Spleen (tissue), 11 donors: ENCODE results near the gene ALKBH3. TPM values are rescaled to one million over a fixed set of nuclear protein-coding genes. Genes with fewer than 3 reads are reported as not detected.

Source experiments
- DNase-seq: peaks from one replicate; pipeline ENCODE4 v3.0.0-alpha.2; 2020
- H3K27ac ChIP-seq, 8 donors: fragments of 200-600 bp; sonication (generic) in 7 of 8; 1 replicate in 4 of 8; 2 replicates in 4 of 8; pipeline versions ENCODE4 v1.5.0 to v1.8.0; 2016 to 2021; ENCODE audit warnings: inconsistent platforms in 4 of 8, mild to moderate bottlenecking in 4 of 8, moderate library complexity in 1 of 8
- H3K27me3 ChIP-seq, 7 donors: fragments of 200-600 bp; sonication (generic) in 6 of 7; replicated peaks in 1 of 7; 1 replicate in 4 of 7; 2 replicates in 3 of 7; pipeline versions ENCODE4 v1.5.0 to v1.8.0; 2016 to 2021; ENCODE audit warnings: inconsistent platforms in 3 of 7, mild to moderate bottlenecking in 1 of 7
- H3K36me3 ChIP-seq, 6 donors: fragments of 200-600 bp; sonication (generic) in 5 of 6; 1 replicate in 4 of 6; 2 replicates in 2 of 6; pipeline versions ENCODE4 v1.5.0 to v1.8.0; 2016 to 2021; ENCODE audit warnings: inconsistent platforms in 2 of 6
- H3K4me1 ChIP-seq, 6 donors: fragments of 200-600 bp; sonication (generic) in 5 of 6; 1 replicate in 3 of 6; 2 replicates in 3 of 6; pipeline versions ENCODE4 v1.5.0 to v1.8.0; 2016 to 2021; ENCODE audit warnings: inconsistent platforms in 3 of 6
- H3K4me3 ChIP-seq, 8 donors: fragments of 200-600 bp; sonication (generic) in 7 of 8; 1 replicate in 4 of 8; 2 replicates in 4 of 8; pipeline versions ENCODE4 v1.5.0 to v1.8.0; 2016 to 2021; ENCODE audit warnings: inconsistent platforms in 4 of 8, mild to moderate bottlenecking in 4 of 8, moderate library complexity in 2 of 8
- H3K9me3 ChIP-seq, 8 donors: fragments of 200-600 bp; sonication (generic) in 7 of 8; 1 replicate in 4 of 8; 2 replicates in 4 of 8; pipeline versions ENCODE4 v1.5.0 to v1.8.0; 2016 to 2021; ENCODE audit warnings: inconsistent platforms in 4 of 8
- CTCF ChIP-seq, 11 experiments: fragments of 200-600 bp in 7 of 11; fragments of 450-650 bp in 4 of 11; sonication (generic) in 4 of 11; IDR thresholded peaks in 8 of 11; conservative IDR thresholded peaks in 3 of 11; 1 replicate in 7 of 11; 2 replicates in 4 of 11; pipeline versions ENCODE4 v1.4.0 to v1.8.0; 2016 to 2021; ENCODE audit warnings: antibody characterized with exemption in 11 of 11, inconsistent platforms in 4 of 11, mild to moderate bottlenecking in 1 of 11
- POLR2A ChIP-seq, 3 donors: fragments of 450-650 bp; IDR thresholded peaks; one replicate each; pipeline ENCODE4 v1.5.1; 2017; ENCODE audit warnings: antibody characterized with exemption in 3 of 3, mild to moderate bottlenecking in 1 of 3
- POLR2AphosphoS5 ChIP-seq, 3 donors: sonication (generic); formaldehyde crosslinking; IDR thresholded peaks; one replicate each; pipeline ENCODE4 v1.5.1; 2017; ENCODE audit warnings: antibody characterized with exemption in 3 of 3
- WGBS, 5 donors: extraction: QIAGEN DNeasy Blood & Tissue Kit in 3 of 5; methylation state at CpG; one replicate each; pipeline versions ENCODE4 v1.1.5 to v1.1.7; 2013 to 2018; 5-methylcytosine and 5-hydroxymethylcytosine counted together
- intact Hi-C: fragments of 100-400 bp; cut with DNase I; formaldehyde crosslinking; loops from one replicate; pipeline ENCODE4 v1.15.0; 2023; ENCODE audit warnings: low total_unique reads
- polyA plus RNA-seq, 3 donors: library from polyadenylated mRNA; stranded (reverse); fragments of 200-250 nt; gene quantifications; one replicate each; pipeline ENCODE4 v1.2.1, GENCODE V29; 2013
- total RNA-seq, 7 donors: library from RNA; depleted of rRNA in 3 of 7; stranded (reverse); fragments of >200 nt in 3 of 7; fragmentation: NEBNext Ultra II Directional in 4 of 7; extraction: Animal tissue kit (Norgen Biotek cat#: 25700) in 4 of 7; gene quantifications; one replicate each; pipeline versions ENCODE4 v1.1.0 to v1.2.1, GENCODE V29; 2016 to 2021
- donor health status: healthy with polysubstance abuse.
- donor health status: DM: no; HTN: no; CAD: no; lungs with moderate emphysema.
- donor health status: DM: no; HTN: no; CAD: no.
- donor health status: Bipolar disorder and iron deficiency.
- donor health status: healthy.
- donor health status: DM: no; HTN: no; CAD: no.
- donor health status: DM: yes; HTN: yes; CAD: no.

ALKBH3 gene
- total and polyA plus RNA-seq, 10 donors: 21.6 to 42.2 (median 32.6) TPM

- intact Hi-C loops: no loop called here
- no peak for DNase-seq
- H3K36me3 ChIP-seq: no peaks in the 10 kb centered on the region
- no peak overlapping the region for H3K4me3 ChIP-seq
- WGBS, 5 donors: 87 to 94% (median 88%) methylated on average over 6 of the region's 6 CpGs
- H3K27me3 ChIP-seq: peaks cover 0 to 33% (median 0%) of the 10 kb centered on the region in 7 donors
- no peak overlapping the region for H3K27ac ChIP-seq
- peaks cover 0 to 3% (median 0%) of the 10 kb centered on the region in 8 donors for H3K9me3 ChIP-seq
- TF ChIP-seq POLR2A (IDR thresholded peaks at IDR 0.05) (no peak), CTCF (IDR thresholded peaks at IDR 0.05 in 8 of 11, conservative IDR thresholded peaks at IDR 0.05 in 3 of 11) (no peak), POLR2AphosphoS5 (IDR thresholded peaks at IDR 0.05) (no peak)
- no peaks in the 10 kb centered on the region for H3K4me1 ChIP-seq
Measured at GRCh38 chr11:43953521-43953920, 72.9 kb downstream of the ALKBH3 start.

GRCh38 chr11:43954241-43954640 lies 73.6 kb downstream of the ALKBH3 start:
- Histone ChIP-seq H3K27me3 (peaks cover 0 to 26% (median 0%) of the 10 kb centered on the region in 7 donors), H3K4me3 (no peak overlapping the region), H3K4me1 (no peaks in the 10 kb centered on the region), H3K36me3 (no peaks in the 10 kb centered on the region), H3K9me3 (peaks cover 0 to 3% (median 0%) of the 10 kb centered on the region in 8 donors), H3K27ac (no peak overlapping the region)
- DNase-seq: no peak
- no peak for TF ChIP-seq POLR2AphosphoS5 (IDR thresholded peaks at IDR 0.05)
- TF ChIP-seq POLR2A (IDR thresholded peaks at IDR 0.05): no peak
- TF ChIP-seq CTCF (IDR thresholded peaks at IDR 0.05 in 8 of 11, conservative IDR thresholded peaks at IDR 0.05 in 3 of 11): no peak
- intact Hi-C loops: no loop called here
- 87 to 94% (median 91%) methylated on average over 7 of the region's 7 CpGs for WGBS, 5 donors

GRCh38 chr11:43955381-43956118 lies 74.9 kb downstream of the ALKBH3 start:
- TF ChIP-seq POLR2AphosphoS5 (IDR thresholded peaks at IDR 0.05): no peak
- TF ChIP-seq CTCF (IDR thresholded peaks at IDR 0.05 in 8 of 11, conservative IDR thresholded peaks at IDR 0.05 in 3 of 11): no peak
- no peak for TF ChIP-seq POLR2A (IDR thresholded peaks at IDR 0.05)
- DNase-seq: no peak
- Histone ChIP-seq H3K4me3 (no peak overlapping the region), H3K36me3 (no peaks in the 10 kb centered on the region), H3K9me3 (peaks cover 0 to under 1% (median 0%) of the 10 kb centered on the region in 8 donors), H3K4me1 (no peaks in the 10 kb centered on the region), H3K27ac (no peak overlapping the region), H3K27me3 (peaks cover 0 to 25% (median 0%) of the 10 kb centered on the region in 7 donors)
- 63 to 85% (median 73%) methylated on average over 5 of the region's 5 CpGs for WGBS, 5 donors
- intact Hi-C loops: no loop called here

GRCh38 chr11:43957571-43957970 lies 76.9 kb downstream of the ALKBH3 start:
- Histone ChIP-seq H3K4me1 (no peaks in the 10 kb centered on the region), H3K36me3 (no peaks in the 10 kb centered on the region), H3K27ac (no peak overlapping the region), H3K9me3 (no peaks in the 10 kb centered on the region), H3K4me3 (no peak overlapping the region), H3K27me3 (peaks cover 0 to 26% (median 0%) of the 10 kb centered on the region in 7 donors)
- DNase-seq: no peak
- intact Hi-C loops: no loop called here
- 93 to 99% (median 96%) methylated on average over 4 of the region's 4 CpGs for WGBS, 5 donors
- no peak for TF ChIP-seq POLR2AphosphoS5 (IDR thresholded peaks at IDR 0.05)
- TF ChIP-seq POLR2A (IDR thresholded peaks at IDR 0.05): no peak
- TF ChIP-seq CTCF (IDR thresholded peaks at IDR 0.05 in 8 of 11, conservative IDR thresholded peaks at IDR 0.05 in 3 of 11): no peak
